GM12878 (cell line): ENCODE results near the gene THTPA. TPM values are rescaled to one million over a fixed set of nuclear protein-coding genes. Genes with fewer than 3 reads are reported as not detected.

Source experiments
- CBFB ChIP-seq: IDR thresholded peaks from 2 replicates; pipeline ENCODE4 v1.6.1; 2016; ENCODE audit warnings: antibody characterized with exemption, low read depth
- HCFC1 ChIP-seq: fragments of 150-350 bp; IDR thresholded peaks from 2 replicates; pipeline ENCODE4 v1.6.1; 2014; ENCODE audit warnings: low read length
- IRF4 ChIP-seq: IDR thresholded peaks from 2 replicates; pipeline ENCODE4 v1.6.1; 2011; ENCODE audit warnings: low read depth, low read length
- JUND ChIP-seq: IDR thresholded peaks from 2 replicates; pipeline ENCODE4 v1.6.1; 2012; ENCODE audit warnings: low read depth, mild to moderate bottlenecking, low read length, improper control_type of control experiment, moderate library complexity
- MEF2B ChIP-seq: fragments of 450-650 bp; IDR thresholded peaks from 2 replicates; pipeline ENCODE4 v1.6.1; 2018; ENCODE audit warnings: mild to moderate bottlenecking, moderate library complexity; ENCODE audit not compliant: partially characterized antibody, poor library complexity, severe bottlenecking
- MTA2 ChIP-seq: fragments of 450-650 bp; IDR thresholded peaks from 2 replicates; pipeline ENCODE4 v1.6.1; 2016; ENCODE audit warnings: low read depth, mild to moderate bottlenecking, moderate library complexity
- RAD21 ChIP-seq: IDR thresholded peaks from 2 replicates; pipeline ENCODE4 v1.6.1; 2011; ENCODE audit warnings: mild to moderate bottlenecking, low read depth, low read length, moderate library complexity; ENCODE audit not compliant: insufficient read depth
- SMAD5 ChIP-seq: IDR thresholded peaks from 2 replicates; pipeline ENCODE4 v1.6.1; 2016; ENCODE audit warnings: antibody characterized with exemption, low read depth
- TARDBP ChIP-seq: IDR thresholded peaks from 2 replicates; pipeline ENCODE4 v1.6.1; 2016; ENCODE audit warnings: borderline replicate concordance
- TCF3 ChIP-seq: IDR thresholded peaks from 2 replicates; pipeline ENCODE4 v1.6.1; 2012; ENCODE audit warnings: low read depth, mild to moderate bottlenecking, low read length, borderline replicate concordance; ENCODE audit not compliant: insufficient read depth
- YBX1 ChIP-seq: fragments of 450-650 bp; IDR thresholded peaks from 2 replicates; pipeline ENCODE4 v1.6.1; 2016; ENCODE audit warnings: antibody characterized with exemption
- ZBED1 ChIP-seq: IDR thresholded peaks from 2 replicates; pipeline ENCODE4 v1.6.1; 2016; ENCODE audit warnings: borderline replicate concordance
- ZNF24 ChIP-seq: fragments of 450-650 bp; IDR thresholded peaks from 2 replicates; pipeline ENCODE4 v1.6.1; 2017; ENCODE audit warnings: antibody characterized with exemption, mild to moderate bottlenecking
- polyA plus RNA-seq, 11 experiments: library from polyadenylated mRNA; depleted of rRNA in 4 of 11; unstranded in 6 of 11; stranded (reverse) in 5 of 11; fragments of >200 nt; fragmentation: Nextera tagmentation in 4 of 11; fragmentation: Illumina TruSeq in 1 of 11; extraction: Ambion mirVana in 4 of 11; extraction: Trizol in 1 of 11; gene quantifications; 1 replicate in 1 of 11; 2 replicates in 10 of 11; pipeline versions ENCODE4 v1.2.1 to v1.2.3, GENCODE V29; 2011 to 2016; ENCODE audit warnings: inconsistent platforms in 2 of 11, missing spikeins in 2 of 11, low read depth in 1 of 11
- total RNA-seq, 4 experiments: library from RNA; depleted of rRNA in 3 of 4; stranded (reverse); fragments of >200 nt in 3 of 4; fragmentation: Illumina TruSeq in 1 of 4; extraction: Trizol in 1 of 4; gene quantifications; 2 replicates each; pipeline versions ENCODE4 v1.2.1 to v1.2.3, GENCODE V29; 2013 to 2021
- TF ChIP-seq, protein P1 (sequence below): fragments of 450-650 bp; IDR thresholded peaks from 2 replicates; pipeline ENCODE4 v1.6.1; 2018; ENCODE audit warnings: borderline replicate concordance, mild to moderate bottlenecking; ENCODE audit not compliant: partially characterized antibody

Gene THTPA
- total and polyA plus RNA-seq, 10 of the 15 experiments (the other 5 are each of a cell fraction or from before 2014, with no cell fraction given), result 3.1 to 24.9 (median 12.8) TPM

DNA sequence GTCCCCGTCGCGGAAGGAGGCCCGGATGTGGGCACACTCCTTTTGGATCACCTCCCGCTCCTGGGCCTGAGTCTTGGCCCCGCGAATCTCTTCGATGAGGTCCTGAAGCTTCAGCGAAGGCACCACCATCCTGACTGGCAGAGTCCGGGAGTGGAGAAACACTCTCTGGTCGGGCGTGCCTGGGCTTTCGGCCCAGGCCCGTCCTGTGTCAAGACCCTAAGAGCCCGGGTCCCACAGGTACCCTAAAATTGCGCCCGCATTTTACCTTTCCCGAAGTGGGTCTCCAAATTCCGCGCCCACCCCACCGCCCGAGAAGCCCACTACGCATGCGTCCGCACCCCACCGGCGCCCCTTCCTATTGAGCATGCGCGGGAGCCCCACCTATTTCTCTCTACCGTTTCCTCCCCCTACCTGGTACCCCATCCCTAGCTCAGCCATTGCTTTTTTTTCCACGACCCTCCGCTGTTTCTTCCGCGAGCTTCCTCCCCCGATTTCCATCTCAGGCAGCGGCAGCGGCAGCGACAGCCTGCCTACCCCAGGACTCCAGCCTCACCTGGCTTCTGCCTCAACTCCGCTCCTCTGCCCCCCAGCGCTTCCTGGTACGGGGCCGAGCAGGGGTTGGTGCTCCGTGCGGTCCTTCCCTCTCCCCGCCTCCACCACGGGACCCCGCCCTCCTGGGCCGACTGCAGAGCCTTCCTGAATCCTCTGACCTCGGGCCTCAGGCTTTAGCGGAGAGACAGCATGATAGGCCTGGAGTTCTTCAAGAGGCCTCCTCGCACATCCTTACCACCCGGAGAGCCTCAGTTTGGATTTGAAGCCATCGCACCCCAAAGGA lies 11.3 kb downstream of the THTPA start, which contains the start of gene AP1G2 (continued):
- TF ChIP-seq MTA2 (0 out of 2 replicates have a peak, but pooled peaks have one; percentile 35), TCF3 (0 out of 2 replicates have a peak, but pooled peaks have one; percentile 36), MEF2B (no peak), ZBED1 (peak; percentile 33; the same call in 1 of the 2 replicates), RAD21 (no peak), CBFB (peak; percentile 55; the same call in 1 of the 2 replicates), ZNF24 (no peak), YBX1 (no peak), IRF4 (0 out of 2 replicates have a peak, but pooled peaks have one; percentile 28), JUND (no peak), HCFC1 (0 out of 2 replicates have a peak, but pooled peaks have one; percentile 12), SMAD5 (peak; percentile 85; the same call in 1 of the 2 replicates), TARDBP (0 out of 2 replicates have a peak, but pooled peaks have one; percentile 47)
- TF ChIP-seq, protein P1, sequence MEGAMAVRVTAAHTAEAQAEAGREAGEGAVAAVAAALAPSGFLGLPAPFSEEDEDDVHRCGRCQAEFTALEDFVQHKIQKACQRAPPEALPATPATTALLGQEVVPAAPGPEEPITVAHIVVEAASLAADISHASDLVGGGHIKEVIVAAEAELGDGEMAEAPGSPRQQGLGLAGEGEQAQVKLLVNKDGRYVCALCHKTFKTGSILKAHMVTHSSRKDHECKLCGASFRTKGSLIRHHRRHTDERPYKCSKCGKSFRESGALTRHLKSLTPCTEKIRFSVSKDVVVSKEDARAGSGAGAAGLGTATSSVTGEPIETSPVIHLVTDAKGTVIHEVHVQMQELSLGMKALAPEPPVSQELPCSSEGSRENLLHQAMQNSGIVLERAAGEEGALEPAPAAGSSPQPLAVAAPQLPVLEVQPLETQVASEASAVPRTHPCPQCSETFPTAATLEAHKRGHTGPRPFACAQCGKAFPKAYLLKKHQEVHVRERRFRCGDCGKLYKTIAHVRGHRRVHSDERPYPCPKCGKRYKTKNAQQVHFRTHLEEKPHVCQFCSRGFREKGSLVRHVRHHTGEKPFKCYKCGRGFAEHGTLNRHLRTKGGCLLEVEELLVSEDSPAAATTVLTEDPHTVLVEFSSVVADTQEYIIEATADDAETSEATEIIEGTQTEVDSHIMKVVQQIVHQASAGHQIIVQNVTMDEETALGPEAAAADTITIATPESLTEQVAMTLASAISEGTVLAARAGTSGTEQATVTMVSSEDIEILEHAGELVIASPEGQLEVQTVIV, result peak; percentile 94
- TF ChIP-seq, all 136 proteins: peak for 46
